K562 (cell line): ENCODE measurements around the gene CCDC106. TPM values are rescaled to one million over a fixed set of nuclear protein-coding genes. Genes with fewer than 3 reads are reported as not detected.

Experiments used
- ATAC-seq: fragments of 200-7000 bp; cut with Tn5 transposase; 3 replicates; pipeline ENCODE4 v1.9.1; 2020; ENCODE audit warnings: moderate library complexity
- BruUV-seq: library from RNA; stranded (reverse); fragments of 400-500 nt; replicated peaks from 2 replicates; lab custom pipeline; 2021; lab: Mats Ljungman, UMichigan
- CTCF ChIA-PET: fragments of 300-600 bp; formaldehyde crosslinking; extraction: SDS; loops from one replicate; lab custom pipeline; 2021; ENCODE audit warnings: low intra/inter-chr PET ratio; lab: Yijun Ruan, JAX
- POLR2A ChIA-PET: fragments of 300-600, 350-650 bp; sonication (Branson Sonifier 250); formaldehyde crosslinking; extraction: SDS; loops from one replicate; lab custom pipeline; 2021; ENCODE audit warnings: antibody characterized with exemption, inconsistent platforms; lab: Yijun Ruan, JAX
- DNase-seq, 4 experiments: peaks; one replicate each; pipeline versions ENCODE4 v3.0.0 to v3.0.0-alpha.2; 2011 to 2018; ENCODE audit warnings: low spot score in 3 of 4, mixed read lengths in 3 of 4; ENCODE audit errors: extremely low read depth in 1 of 4
- FAIRE-seq: peaks from 2 replicates; lab custom pipeline; 2011; peaks lifted over from hg19 to GRCh38; lab: Jason Lieb, UNC
- H2AFZ ChIP-seq: 2 replicates; pipeline ENCODE4 v1.6.0; 2011; ENCODE audit warnings: low read depth, low read length, control low read depth, inconsistent platforms
- H3K27ac ChIP-seq: fragments of 200-600 bp; 3 replicates; pipeline ENCODE4 v1.8.0; 2011; ENCODE audit warnings: low read depth, mild to moderate bottlenecking, control low read depth, inconsistent platforms, low read length, moderate library complexity, mixed read lengths; ENCODE audit errors: extremely low read depth
- H3K27me3 ChIP-seq, 2 experiments: fragments of 300-600 bp in 1 of 2; 2 replicates in 1 of 2; 3 replicates in 1 of 2; pipeline versions ENCODE4 v1.6.0 to v1.8.0; 2011; ENCODE audit warnings: inconsistent platforms in 2 of 2, low read length in 2 of 2, mild to moderate bottlenecking in 1 of 2, mixed read lengths in 1 of 2, moderate library complexity in 1 of 2; ENCODE audit not compliant: control insufficient read depth in 2 of 2, insufficient read depth in 2 of 2
- H3K36me3 ChIP-seq: fragments of 300-600 bp; 3 replicates; pipeline ENCODE4 v1.8.0; 2011; ENCODE audit warnings: mild to moderate bottlenecking, low read length, inconsistent platforms; ENCODE audit not compliant: control insufficient read depth, insufficient read depth
- H3K4me1 ChIP-seq, 2 experiments: fragments of 200-600 bp in 1 of 2; replicated peaks in 1 of 2; 2 replicates in 1 of 2; 3 replicates in 1 of 2; pipeline versions ENCODE4 v1.5.1 to v1.8.0; 2011; ENCODE audit warnings: inconsistent platforms in 2 of 2, low read length in 2 of 2, mild to moderate bottlenecking in 1 of 2, mixed read lengths in 1 of 2, moderate library complexity in 1 of 2; ENCODE audit not compliant: control insufficient read depth in 2 of 2, insufficient read depth in 2 of 2
- H3K4me2 ChIP-seq: 2 replicates; pipeline ENCODE4 v1.6.1; 2011; ENCODE audit warnings: low read length, control low read depth, inconsistent platforms, mixed read lengths; ENCODE audit not compliant: insufficient read depth
- H3K4me3 ChIP-seq: fragments of 200-600 bp; sonication (generic), shearing (Covaris generic); 2 replicates; pipeline ENCODE4 v1.5.1; 2016; ENCODE audit warnings: control low read depth, inconsistent platforms
- H3K79me2 ChIP-seq: fragments of 200-600 bp; 3 replicates; pipeline ENCODE4 v1.8.0; 2011; ENCODE audit warnings: low read length, inconsistent platforms; ENCODE audit not compliant: control insufficient read depth, insufficient read depth
- H3K9ac ChIP-seq, 2 experiments: 2 replicates each; pipeline versions ENCODE4 v1.6.0 to v1.6.1; 2011; ENCODE audit warnings: low read depth in 2 of 2, low read length in 2 of 2, control low read depth in 1 of 2, inconsistent platforms in 1 of 2, mild to moderate bottlenecking in 1 of 2, mixed read lengths in 1 of 2; ENCODE audit not compliant: insufficient read depth in 1 of 2
- H3K9me1 ChIP-seq: one replicate; pipeline ENCODE4 v1.6.0; 2011; ENCODE audit warnings: inconsistent platforms, mild to moderate bottlenecking, low read length, moderate library complexity; ENCODE audit not compliant: control insufficient read depth, insufficient read depth
- H3K9me3 ChIP-seq: replicated peaks from 2 replicates; pipeline ENCODE4 v1.5.1; 2011; ENCODE audit warnings: low read depth, low read length, inconsistent platforms; ENCODE audit not compliant: control insufficient read depth, insufficient read depth
- H4K20me1 ChIP-seq: replicated peaks from 2 replicates; pipeline ENCODE4 v1.6.1; 2011; ENCODE audit warnings: low read length, inconsistent platforms, mixed read lengths; ENCODE audit not compliant: control insufficient read depth, insufficient read depth
- ARNT ChIP-seq, 2 experiments: fragments of 450-650 bp; IDR thresholded peaks; 2 replicates each; pipeline ENCODE4 v1.6.1; 2016; ENCODE audit warnings: mild to moderate bottlenecking in 1 of 2
- C11orf30 ChIP-seq: fragments of 450-650 bp; IDR thresholded peaks from 2 replicates; pipeline ENCODE4 v1.6.1; 2016; ENCODE audit warnings: low read depth, mild to moderate bottlenecking
- CREM ChIP-seq: IDR thresholded peaks from 2 replicates; pipeline ENCODE4 v1.6.1; 2014; ENCODE audit warnings: antibody characterized with exemption, low read depth
- ELF1 ChIP-seq: fragments of 200-800 bp; sonication (Bioruptor generic); IDR thresholded peaks from 2 replicates; pipeline ENCODE4 v1.6.1; 2016; ENCODE audit warnings: missing genetic modification characterization, missing compliant biosample characterization
- HMG20B ChIP-seq: fragments of 250-450 bp; sonication (Bioruptor Pico); IDR thresholded peaks from 2 replicates; pipeline ENCODE4 v1.5.0; 2021; ENCODE audit warnings: mild to moderate bottlenecking
- LEF1 ChIP-seq: fragments of 450-650 bp; IDR thresholded peaks from 2 replicates; pipeline ENCODE4 v1.6.1; 2016; ENCODE audit warnings: mild to moderate bottlenecking
- OTX1 ChIP-seq: fragments of 450-650 bp; formaldehyde crosslinking; IDR thresholded peaks from 2 replicates; pipeline ENCODE4 v1.4.0; 2022; ENCODE audit warnings: mild to moderate bottlenecking
- PML ChIP-seq: IDR thresholded peaks from 2 replicates; pipeline ENCODE4 v1.6.1; 2012; ENCODE audit warnings: low read length, inconsistent platforms
- SMARCE1 ChIP-seq: fragments of 450-650 bp; IDR thresholded peaks from 2 replicates; pipeline ENCODE4 v1.7.1; 2016; ENCODE audit warnings: mild to moderate bottlenecking
- SUPT5H ChIP-seq: fragments of 450-650 bp; IDR thresholded peaks from 2 replicates; pipeline ENCODE4 v1.6.1; 2016
- TARDBP ChIP-seq: fragments of 450-650 bp; IDR thresholded peaks from 2 replicates; pipeline ENCODE4 v1.6.1; 2016
- ZC3H8 ChIP-seq: fragments of 450-650 bp; IDR thresholded peaks from 2 replicates; pipeline ENCODE4 v1.6.1; 2017
- ZNF23 ChIP-seq: fragments of 250-450 bp; sonication (Bioruptor Pico); IDR thresholded peaks from 2 replicates; pipeline ENCODE4 v1.4.0; 2020; ENCODE audit warnings: mild to moderate bottlenecking
- ZNF644 ChIP-seq: fragments of 200-800 bp; sonication (Bioruptor generic); IDR thresholded peaks from 2 replicates; pipeline ENCODE4 v1.6.1; 2016; ENCODE audit warnings: low read depth, missing genetic modification characterization, missing compliant biosample characterization
- ZNF717 ChIP-seq: fragments of 250-450 bp; sonication (Bioruptor Pico); IDR thresholded peaks from 2 replicates; pipeline ENCODE4 v1.5.0; 2021
- WGBS: fragments of 100-300 bp; shearing (Covaris generic); methylation state at CpG from one replicate; pipeline ENCODE4 v1.1.6; 2016; ENCODE audit warnings: low coverage, mixed read lengths; ENCODE audit not compliant: insufficient coverage; ENCODE audit errors: missing lambda C conversion rate; 5-methylcytosine and 5-hydroxymethylcytosine counted together
- in situ Hi-C: fragments of 300-500 bp; cut with MboI; formaldehyde crosslinking; loops from 4 replicates; pipeline ENCODE4 v1.15.0; 2018; ENCODE audit warnings: inconsistent platforms, mixed read lengths
- intact Hi-C: fragments of 100-400 bp; cut with micrococcal nuclease; formaldehyde crosslinking; loops from 2 replicates; pipeline ENCODE4 v1.14.2; 2022
- polyA plus RNA-seq, 8 experiments: library from polyadenylated mRNA; depleted of rRNA in 4 of 8; stranded (reverse) in 5 of 8; unstranded in 3 of 8; fragments of >200 nt; fragmentation: Nextera tagmentation in 2 of 8; fragmentation: Illumina TruSeq in 1 of 8; extraction: Ambion mirVana in 2 of 8; extraction: Trizol in 1 of 8; gene quantifications; 2 replicates each; pipeline versions ENCODE4 v1.2.1 to v1.2.3, GENCODE V29; 2011 to 2014; ENCODE audit warnings: inconsistent platforms in 1 of 8, missing spikeins in 1 of 8
- total RNA-seq, 7 experiments: library from RNA; depleted of rRNA in 6 of 7; stranded (reverse); fragments of >200 nt in 6 of 7; fragmentation: Illumina TruSeq in 2 of 7; extraction: Trizol in 2 of 7; gene quantifications; 2 replicates each; pipeline versions ENCODE4 v1.2.1 to v1.2.3, GENCODE V29; 2011 to 2021; ENCODE audit warnings: low replicate concordance in 1 of 7
- TF ChIP-seq, protein P1 (sequence below): IDR thresholded peaks from 2 replicates; pipeline ENCODE4 v1.6.1; 2012; ENCODE audit warnings: low read depth, low read length, improper control_type of control experiment, borderline replicate concordance
- TF ChIP-seq, protein P2 (sequence below): sonication (generic); formaldehyde crosslinking; IDR thresholded peaks from 2 replicates; pipeline ENCODE4 v1.8.1; 2023; ENCODE audit warnings: mild to moderate bottlenecking, missing genetic modification reagents
- TF ChIP-seq, protein P3 (sequence below): fragments of 450-650 bp; IDR thresholded peaks from 2 replicates; pipeline ENCODE4 v1.6.1; 2016

Gene CCDC106
- total and polyA plus RNA-seq, 9 of the 15 experiments (the other 6 are each of a cell fraction or from before 2014, with no cell fraction given), result 0.10 to 27.5 (median 15.0) TPM; not detected in 1

DNA sequence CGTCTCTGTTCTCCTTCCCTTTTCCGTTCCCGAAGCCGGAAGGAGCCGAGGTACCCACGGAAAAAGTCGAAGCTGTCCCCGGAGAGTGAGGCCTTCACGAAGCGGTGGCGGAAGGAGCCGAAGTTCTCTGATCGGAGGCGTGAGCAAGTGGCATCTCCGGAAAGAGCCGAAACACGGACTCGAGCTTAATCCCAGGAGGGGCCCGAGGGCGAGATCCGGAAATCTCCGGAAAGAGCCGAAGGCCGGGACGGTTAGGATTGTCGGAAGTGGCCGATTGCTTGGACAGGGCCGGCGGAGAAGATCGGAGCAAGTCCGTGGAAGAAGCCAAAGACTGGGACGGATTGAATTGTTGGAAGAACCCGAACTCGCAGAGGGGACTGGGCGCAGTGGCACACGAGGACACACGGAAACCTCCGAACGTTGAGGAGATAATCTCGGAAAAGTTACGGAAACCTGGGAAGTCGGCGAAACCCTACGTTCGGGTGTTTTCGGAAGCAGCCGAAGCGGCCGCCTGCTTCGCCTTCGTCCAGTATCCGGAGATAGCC, 6.4 kb downstream of the CCDC106 start (continued):
- TF ChIP-seq PML (no peak), OTX1 (CRISPR knock-in tag) (no peak), ELF1 (no peak)

DNA sequence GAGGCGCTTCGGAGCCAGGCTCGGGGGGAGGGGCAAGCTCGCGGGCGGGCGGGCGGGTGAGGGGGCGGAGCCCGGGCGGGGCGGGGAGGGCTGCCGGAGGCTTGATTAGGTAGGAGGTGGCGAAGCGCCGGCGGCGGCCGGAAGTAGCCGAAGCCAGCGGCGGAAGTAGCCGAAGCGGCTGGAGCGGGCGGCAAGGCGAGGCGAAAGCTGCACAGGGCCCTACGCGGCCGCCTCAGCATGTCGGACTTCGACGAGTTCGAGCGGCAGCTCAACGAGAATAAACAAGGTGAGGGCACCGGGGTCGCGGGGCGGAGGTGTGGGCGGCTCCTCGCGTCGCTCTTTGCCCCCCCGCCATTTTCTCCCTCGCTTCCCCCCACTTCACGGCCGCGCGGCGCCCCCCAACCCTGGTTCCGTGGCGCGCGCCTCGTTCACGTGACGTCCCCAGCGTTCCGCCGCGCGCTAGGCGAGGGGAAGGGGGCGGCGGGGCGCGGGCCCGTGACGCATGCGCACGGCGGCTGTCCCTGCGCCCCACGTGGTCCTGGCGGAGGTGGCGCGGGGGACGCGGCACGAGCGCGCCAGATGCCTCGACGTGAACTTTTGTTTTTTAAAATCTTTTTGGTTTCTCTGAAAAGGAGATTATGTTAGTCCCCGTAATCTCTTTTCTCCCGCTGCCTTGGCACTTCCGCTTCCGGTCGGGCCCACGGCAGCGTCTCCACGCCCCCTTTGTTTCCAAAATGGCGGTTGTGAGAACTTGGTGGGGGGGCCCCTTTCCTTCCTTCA, 7.0 kb downstream of the CCDC106 start, which contains the start of gene U2AF2:
Gene U2AF2 (plus strand): TSS at position 168 of the 780 bp plus-strand sequence. CDS start 70 bp downstream, at position 238.
- Histone ChIP-seq H4K20me1 (peaks cover 40% of the 10 kb centered on the region), H2AFZ (peak within 1 kb of the TSS; percentile 97), H3K4me3 (peak within 1 kb of the TSS; percentile 70), H3K27ac (peak within 1 kb of the TSS; percentile 100), H3K36me3 (peaks cover 67% of the 10 kb centered on the region), H3K79me2 (peaks cover 54% of the 10 kb centered on the region), H3K27me3 (no peaks in the 10 kb centered on the region), H3K9me3 (no peaks in the 10 kb centered on the region), H3K9me1 (peaks cover 6% of the 10 kb centered on the region), H3K9ac (peak within 1 kb of the TSS; percentile 99), H3K4me2 (peak within 1 kb of the TSS; percentile 99), H3K4me1 (peaks cover 20 to 58% of the 10 kb centered on the region in 2 experiments; a peak in 4 of 5 replicates)
- intact Hi-C loops (no loop called here), in situ Hi-C loops (no loop called here)
- no TSS peak for BruUV-seq
- POLR2A ChIA-PET, result interaction anchor here (0.6 to 1.6 kb wide), 23 partner anchors 9 to 514 kb away, joined by 3 to 11 read pairs (median 3); partner anchors contain the start of genes FIZ1, NAT14, UBE2S and ZNF581
- ATAC-seq, result peak; percentile 77
- FAIRE-seq, result peak; percentile 71
- peak; percentile 87 to 96 (median 92) for DNase-seq
- CTCF ChIA-PET, result interaction anchor here (1.9 to 2.8 kb wide), 2 partner anchors 14 to 23 kb away, joined by 5 to 27 read pairs; partner anchors contain the start of gene ZNF580
- under 1% methylated on average over 71 of the region's 95 CpGs for WGBS
- TF ChIP-seq HMG20B (CRISPR knock-in tag) (no peak), ZNF717 (CRISPR knock-in tag) (no peak), ZC3H8 (no peak), ARNT (IDR thresholded peaks at IDR 0.05) (no peak), C11orf30 (peak; percentile 64), ZNF644 (tag) (no peak), SUPT5H (peak; percentile 80), CREM (peak; percentile 83), ZNF23 (CRISPR knock-in tag) (no peak), LEF1 (no peak), SMARCE1 (no peak), TARDBP (0 out of 2 replicates have a peak, but pooled peaks have one; percentile 44)
- TF ChIP-seq, protein P1, sequence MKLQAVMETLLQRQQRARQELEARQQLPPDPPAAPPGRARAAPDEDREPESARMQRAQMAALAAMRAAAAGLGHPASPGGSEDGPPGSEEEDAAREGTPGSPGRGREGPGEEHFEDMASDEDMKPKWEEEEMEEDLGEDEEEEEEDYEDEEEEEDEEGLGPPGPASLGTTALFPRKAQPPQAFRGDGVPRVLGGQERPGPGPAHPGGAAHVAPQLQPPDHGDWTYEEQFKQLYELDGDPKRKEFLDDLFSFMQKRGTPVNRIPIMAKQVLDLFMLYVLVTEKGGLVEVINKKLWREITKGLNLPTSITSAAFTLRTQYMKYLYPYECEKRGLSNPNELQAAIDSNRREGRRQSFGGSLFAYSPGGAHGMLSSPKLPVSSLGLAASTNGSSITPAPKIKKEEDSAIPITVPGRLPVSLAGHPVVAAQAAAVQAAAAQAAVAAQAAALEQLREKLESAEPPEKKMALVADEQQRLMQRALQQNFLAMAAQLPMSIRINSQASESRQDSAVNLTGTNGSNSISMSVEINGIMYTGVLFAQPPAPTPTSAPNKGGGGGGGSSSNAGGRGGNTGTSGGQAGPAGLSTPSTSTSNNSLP, result no peak
- TF ChIP-seq, protein P2, sequence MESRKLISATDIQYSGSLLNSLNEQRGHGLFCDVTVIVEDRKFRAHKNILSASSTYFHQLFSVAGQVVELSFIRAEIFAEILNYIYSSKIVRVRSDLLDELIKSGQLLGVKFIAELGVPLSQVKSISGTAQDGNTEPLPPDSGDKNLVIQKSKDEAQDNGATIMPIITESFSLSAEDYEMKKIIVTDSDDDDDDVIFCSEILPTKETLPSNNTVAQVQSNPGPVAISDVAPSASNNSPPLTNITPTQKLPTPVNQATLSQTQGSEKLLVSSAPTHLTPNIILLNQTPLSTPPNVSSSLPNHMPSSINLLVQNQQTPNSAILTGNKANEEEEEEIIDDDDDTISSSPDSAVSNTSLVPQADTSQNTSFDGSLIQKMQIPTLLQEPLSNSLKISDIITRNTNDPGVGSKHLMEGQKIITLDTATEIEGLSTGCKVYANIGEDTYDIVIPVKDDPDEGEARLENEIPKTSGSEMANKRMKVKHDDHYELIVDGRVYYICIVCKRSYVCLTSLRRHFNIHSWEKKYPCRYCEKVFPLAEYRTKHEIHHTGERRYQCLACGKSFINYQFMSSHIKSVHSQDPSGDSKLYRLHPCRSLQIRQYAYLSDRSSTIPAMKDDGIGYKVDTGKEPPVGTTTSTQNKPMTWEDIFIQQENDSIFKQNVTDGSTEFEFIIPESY (CRISPR knock-in tag), result no peak; the same call in 1 of the 2 replicates
- TF ChIP-seq, protein P3, sequence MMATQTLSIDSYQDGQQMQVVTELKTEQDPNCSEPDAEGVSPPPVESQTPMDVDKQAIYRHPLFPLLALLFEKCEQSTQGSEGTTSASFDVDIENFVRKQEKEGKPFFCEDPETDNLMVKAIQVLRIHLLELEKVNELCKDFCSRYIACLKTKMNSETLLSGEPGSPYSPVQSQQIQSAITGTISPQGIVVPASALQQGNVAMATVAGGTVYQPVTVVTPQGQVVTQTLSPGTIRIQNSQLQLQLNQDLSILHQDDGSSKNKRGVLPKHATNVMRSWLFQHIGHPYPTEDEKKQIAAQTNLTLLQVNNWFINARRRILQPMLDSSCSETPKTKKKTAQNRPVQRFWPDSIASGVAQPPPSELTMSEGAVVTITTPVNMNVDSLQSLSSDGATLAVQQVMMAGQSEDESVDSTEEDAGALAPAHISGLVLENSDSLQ, result no peak; the same call in 1 of the 2 replicates
